OCI-LY1 (cell line): ENCODE data around the gene YAP1.

ENCODE experiments used
- CTCF ChIP-seq: fragments of 200-600 bp; sonication (generic), shearing (Covaris generic); IDR thresholded peaks from 2 replicates; pipeline ENCODE4 v1.5.1; 2017; ENCODE audit warnings: mild to moderate bottlenecking, antibody characterized with exemption, low read length, moderate library complexity, mixed read lengths
- EZH2 ChIP-seq: fragments of 200-600 bp; sonication (generic), shearing (Covaris generic); IDR thresholded peaks from 2 replicates; pipeline ENCODE4 v1.8.0; 2017; ENCODE audit warnings: borderline replicate concordance, mixed run types, mild to moderate bottlenecking, antibody characterized with exemption, low read length, moderate library complexity, mixed read lengths

DNA sequence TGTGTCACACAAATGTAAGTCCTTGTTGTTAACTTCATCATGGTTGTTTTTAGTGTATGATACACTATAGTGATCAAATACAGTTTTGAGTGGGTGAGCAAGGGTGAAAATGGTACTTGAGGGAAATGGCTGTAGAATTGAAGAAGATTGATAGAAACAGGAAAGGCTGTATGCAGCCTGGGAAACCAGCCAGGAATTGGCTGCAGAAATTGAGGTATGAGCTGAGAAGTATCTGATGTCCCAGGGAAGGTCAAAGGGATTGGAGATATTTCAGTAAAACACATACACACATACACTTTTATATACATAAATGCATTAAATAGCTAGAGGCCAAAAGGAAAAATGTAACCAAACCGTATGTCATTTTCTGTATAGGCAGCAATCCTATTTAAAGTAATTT lies 13.1 kb upstream of the YAP1 start:
- TF ChIP-seq CTCF (no peak), EZH2 (no peak)
